GM19438 (cell line): ENCODE data around the gene CEP19.
"Not testable (repeated sequence)": the region's sequence is repeated elsewhere in the genome, so short reads cannot be mapped to it uniquely, and the experiment has no call there.

Experiments
- ATAC-seq: cut with Tn5 transposase; IDR thresholded peaks from one replicate; pipeline ENCODE4 v1.9.1; 2021; ENCODE audit warnings: low read depth; ENCODE audit not compliant: unreplicated experiment

CEP19 gene, protein sequence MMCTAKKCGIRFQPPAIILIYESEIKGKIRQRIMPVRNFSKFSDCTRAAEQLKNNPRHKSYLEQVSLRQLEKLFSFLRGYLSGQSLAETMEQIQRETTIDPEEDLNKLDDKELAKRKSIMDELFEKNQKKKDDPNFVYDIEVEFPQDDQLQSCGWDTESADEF

DNA sequence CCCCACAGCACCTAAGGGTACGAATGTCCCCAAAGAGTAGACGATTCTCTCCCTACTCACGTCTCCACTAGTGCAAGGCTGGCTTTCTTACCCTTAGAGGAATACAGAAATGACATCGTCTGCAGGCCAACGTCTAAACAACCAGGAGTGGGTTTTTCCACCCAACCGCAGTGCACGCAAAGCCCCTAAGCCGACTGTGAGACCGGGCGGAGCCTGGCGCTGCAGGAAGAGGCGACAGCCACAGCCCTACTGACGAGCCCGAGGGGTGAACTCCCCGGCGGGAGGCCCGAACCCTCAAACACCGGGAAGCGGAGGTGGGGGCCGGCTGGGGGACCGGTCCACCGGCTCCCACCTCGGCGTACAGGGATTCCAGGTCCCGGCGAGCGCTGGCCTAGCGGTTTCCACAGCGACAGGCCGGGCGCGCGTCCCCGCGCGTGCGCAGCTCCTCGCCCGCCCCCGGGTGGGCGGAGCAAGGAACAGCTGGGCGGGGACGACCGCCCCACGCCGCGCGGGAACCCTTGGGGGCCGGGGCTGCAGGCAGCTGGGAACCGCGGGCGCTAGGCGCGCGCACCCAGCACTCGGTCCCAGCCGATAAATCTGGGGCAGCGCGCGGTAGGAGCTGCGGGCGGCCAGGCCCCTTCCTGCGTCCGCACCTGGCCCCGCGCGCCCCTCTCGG, at the start of gene CEP19, which contains the start of gene PIGX:
TSS of gene CEP19 (minus strand) at position 413 of the 676 bp plus-strand sequence. CDS start 3,593 bp downstream, outside the sequence.
TSS of gene PIGX (plus strand) at position 540 of the 676 bp plus-strand sequence.
- peak; percentile 70 for ATAC-seq

DNA sequence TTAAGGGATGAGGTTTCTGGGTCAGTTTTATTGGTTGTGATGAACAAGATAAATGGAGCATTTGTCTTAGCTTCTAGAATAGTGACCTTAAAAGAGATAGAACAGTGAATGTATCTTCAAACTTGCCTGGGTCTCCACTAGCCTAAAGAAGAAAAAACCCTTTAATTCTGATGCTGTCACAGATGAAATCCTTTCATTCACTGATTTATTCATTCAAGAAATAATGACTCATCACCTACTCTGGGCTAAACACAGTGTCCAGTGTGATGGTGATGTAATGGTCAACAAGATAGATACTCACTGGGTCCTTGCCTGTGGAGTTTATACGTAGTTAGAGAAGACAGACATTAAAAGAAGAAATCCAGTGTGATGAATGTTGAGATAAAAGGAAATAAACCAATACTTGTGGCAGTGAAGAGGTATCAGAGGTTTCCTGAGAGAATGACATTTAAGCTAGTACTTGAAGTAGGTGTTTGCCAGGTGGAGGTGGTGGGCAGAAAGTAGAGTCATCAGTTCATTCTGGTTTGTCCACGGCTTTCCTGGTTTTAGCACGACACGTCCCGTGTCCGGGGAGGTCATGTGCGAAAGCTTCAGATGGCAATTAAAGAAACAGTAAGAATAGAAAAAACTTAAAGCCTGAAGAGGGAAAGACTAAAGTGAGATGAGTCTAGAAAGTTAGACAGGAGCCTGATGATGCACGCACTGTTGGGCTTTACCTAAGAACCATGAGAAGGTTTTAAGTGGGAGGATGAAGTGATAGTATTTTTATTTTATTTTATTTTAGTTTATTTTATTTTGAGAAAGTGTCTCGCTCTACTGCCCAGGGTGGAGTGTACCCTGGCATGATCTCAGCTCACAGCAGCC, 46.1 kb upstream of the CEP19 start:
- ATAC-seq = no peak

DNA sequence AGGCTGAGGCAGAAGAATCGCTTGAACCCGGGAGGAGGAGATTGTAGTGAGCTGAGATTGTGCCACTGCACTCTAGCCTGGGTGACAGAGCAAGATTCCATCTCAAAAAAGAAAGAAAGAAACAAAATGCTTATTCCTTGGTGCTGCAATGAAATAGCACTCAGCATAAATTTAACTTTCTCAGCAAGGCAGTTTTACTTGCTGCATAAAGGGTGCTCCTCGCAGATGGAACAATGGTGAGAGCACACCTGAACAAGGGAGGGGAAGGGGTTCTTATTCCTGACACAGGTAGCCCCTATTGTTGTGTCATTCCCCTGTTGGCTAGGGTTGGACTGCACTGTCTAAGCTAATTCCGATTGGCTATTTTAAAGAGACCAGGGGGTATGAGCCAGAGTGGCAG, 44.7 kb upstream of the CEP19 start:
- ATAC-seq = no peak

DNA sequence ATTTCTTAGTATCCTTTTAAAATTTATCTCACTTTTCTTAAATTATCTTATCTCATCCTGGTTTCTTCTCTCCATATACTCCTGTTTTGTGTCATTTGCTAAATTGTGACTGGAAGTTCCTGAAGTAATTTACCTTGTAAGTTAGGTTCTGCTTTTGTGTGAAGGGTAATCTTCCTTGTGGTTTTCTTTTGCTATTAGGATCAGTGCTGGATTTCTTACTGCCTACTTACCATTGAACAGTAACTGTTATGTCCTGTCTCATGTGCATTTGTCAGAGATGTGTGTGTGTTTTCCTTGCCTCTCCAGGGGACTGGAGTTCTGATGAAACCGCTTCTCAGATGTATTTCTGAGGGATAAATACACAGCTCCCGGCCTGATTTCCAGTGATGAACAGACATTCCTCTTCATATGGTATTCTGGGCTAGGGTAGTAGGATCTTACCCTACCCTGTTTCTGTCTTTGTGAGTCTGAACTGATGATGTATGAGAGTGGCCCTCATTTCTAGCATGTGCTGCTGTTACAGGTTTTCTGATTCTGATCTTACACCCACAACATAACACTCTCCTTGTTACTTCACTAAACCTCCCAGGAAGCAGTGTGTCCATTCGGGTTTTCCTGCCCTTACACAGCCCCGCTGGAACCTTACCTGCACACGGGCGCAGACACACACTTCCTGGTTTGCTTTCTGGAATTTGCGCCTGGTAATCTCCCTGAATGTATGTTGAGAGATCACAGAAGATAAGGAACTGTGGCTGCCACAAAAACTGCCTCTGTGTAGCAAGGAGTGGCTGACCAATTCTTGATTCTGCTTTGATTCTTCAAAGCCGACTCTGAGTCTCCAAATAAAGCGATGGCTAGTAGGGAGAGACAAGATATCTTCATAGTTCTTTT, 42.3 kb upstream of the CEP19 start:
- ATAC-seq = no peak

DNA sequence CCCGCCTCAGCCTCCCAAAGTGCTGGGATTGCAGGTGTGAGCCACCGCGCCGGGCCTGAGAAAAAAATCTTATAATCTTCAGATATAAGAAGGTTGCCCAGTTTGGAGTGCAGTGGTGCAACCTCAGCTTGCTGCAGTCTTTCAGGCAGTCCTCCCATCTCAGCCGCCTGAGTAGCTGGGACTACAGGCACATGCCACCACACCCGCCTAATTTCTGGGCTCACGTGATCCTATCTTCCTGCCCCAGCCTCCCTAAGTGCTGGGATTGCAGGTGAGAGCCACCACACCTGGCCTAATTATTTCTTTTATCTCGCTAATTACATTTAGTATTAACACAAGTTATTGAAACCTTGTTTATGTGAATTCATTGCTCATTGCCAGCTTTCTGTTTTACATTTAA, 41.2 kb upstream of the CEP19 start:
- ATAC-seq = no peak

DNA sequence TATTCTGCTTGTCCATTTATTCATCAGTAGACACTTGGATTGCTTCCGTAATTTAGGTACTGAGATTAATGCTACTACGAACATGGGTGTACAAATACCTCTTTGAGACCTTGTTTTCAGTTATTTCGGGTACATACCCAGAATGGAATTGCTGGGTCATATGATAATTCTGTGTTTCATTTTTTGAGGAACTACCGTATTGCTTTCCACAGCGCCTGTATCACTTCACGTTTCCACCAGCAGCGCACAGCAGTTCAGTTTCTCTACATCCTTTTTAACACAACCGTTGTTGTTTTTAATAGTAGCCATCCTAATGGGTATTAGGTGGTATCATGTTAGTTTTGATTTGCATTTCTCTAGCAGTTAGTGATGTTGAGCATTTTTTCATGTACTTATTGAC, 37.1 kb upstream of the CEP19 start:
- peak; percentile 70 for ATAC-seq

DNA sequence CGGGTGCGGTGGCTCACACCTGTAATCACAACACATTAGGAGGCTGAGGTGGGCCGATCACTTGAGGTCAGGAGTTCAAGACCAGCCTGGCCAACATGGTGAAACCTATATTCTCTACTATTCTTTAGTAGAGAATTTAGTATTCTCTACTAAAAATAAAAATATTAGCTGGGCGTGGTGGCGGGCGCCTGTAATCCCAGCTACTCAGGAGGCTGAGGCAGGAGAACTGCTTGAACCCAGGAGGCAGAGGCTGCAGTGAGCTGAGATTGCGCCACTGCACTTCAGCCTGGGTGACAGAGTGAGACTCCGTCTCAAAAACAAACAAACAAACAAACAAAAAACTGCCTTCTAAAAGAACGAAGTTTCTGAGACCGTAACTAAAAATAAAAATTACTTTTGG, 31.5 kb upstream of the CEP19 start:
- ATAC-seq = not testable (repeated sequence)

DNA sequence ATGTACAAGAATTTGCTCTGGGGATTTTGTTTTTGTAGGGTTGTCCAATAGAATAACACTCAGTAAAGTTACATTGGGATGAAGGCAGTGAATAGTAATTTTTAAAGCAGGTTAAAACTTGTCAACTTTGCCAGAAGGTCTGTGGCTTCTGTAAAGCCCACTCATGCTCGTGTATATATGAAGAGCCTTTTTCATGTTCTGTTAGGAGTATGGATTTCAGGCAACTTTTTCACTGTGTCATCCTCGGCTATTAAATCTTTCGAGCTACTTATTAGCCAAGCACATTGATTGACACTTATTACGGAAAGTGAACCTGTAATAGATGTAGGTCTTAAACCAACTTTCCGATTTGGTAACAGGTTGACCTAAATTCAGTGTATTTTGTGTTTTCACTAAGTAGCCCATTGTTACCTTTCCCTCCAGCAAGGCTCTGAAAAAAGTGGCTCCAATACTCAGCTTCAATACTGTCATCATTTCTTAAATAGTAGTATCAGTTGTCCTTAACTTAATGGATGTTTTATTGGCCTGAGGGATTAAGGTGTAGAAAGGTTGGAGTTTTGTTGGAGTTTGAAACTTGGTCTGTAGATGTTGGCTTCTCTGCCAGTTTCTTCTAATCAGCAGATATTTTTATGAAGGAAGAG, 29.3 kb upstream of the CEP19 start:
- ATAC-seq = no peak

DNA sequence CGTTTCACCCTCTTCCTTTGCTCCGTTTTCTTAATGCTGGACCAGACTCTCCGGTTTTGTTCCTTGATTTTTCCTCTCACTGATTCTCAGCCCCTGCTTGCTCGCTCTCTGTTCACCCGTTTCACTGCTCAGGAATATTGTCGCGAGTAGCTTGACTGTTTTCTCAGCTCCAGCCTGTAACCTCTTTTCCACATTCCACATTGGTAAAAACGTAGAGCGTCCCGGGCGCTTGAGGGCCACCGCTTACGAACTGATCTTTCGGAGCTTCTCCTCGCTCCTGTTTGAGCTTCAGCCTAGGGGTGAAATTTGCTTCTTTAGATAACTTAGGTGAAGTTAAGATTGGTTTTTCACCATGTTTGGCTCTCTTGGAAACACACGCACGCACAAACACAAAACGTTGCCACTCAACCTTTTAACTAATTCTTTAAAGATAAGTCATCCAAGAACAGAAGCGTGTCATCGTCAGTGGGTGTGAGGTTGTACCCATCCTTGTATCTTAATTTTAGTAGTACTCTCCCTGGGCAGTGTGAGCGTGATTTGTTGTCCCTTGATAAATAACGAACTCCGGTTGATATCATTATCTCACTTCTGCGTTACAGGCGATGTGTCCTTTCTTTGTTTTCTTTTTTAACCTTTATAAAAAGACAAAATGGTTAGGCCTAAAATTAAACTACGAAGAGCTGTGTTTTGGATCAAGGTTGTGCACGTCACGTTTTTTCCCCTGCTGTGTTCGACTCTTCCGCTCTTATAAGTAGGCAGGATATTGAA, 28.6 kb upstream of the CEP19 start:
- ATAC-seq = peak; percentile 11

DNA sequence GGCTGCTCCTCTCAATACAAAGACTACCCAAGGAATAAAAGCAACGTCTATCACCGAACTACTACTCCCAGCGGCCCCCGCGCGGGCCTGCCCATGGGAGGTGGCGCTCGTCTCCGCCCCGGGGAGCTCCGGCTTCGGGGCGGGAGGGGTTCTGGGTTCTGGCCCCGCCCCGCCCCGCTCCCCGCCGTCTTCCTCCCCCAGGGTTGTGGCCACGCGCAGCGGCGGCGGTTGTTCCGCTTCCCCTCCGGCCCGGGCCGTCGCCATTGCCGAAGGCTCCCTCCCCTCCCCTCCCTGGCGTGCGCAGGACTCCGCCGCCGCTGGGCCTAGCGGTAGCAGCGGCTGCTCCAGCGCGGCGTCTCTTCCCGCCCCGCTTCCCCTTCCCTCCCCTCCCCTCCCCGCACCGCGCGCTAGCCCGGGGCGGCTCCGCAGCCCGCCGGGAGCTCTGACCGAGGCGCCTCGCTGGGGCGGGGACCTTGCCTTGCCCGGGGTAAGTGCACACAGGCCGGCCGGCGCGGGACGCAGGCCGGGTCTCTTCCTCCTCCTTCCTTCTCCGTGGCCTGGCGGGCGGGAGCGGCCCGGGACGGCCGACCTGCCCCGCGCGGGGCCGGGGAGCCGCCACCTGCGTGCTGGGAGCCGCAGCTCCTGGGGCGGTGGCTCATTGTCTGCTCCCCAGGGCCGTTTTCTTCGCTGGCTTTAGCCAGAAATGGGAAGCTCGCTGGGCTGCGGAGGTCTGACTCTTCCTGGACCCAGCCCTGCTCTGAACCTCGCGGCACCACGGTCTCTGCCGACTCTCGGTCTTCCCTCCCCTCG, 27.8 kb upstream of the CEP19 start, which contains the start of gene PAK2:
TSS of gene PAK2 (plus strand) at position 187 of the 810 bp plus-strand sequence. CDS start 42,790 bp downstream, outside the sequence.
- ATAC-seq = peak; percentile 88

DNA sequence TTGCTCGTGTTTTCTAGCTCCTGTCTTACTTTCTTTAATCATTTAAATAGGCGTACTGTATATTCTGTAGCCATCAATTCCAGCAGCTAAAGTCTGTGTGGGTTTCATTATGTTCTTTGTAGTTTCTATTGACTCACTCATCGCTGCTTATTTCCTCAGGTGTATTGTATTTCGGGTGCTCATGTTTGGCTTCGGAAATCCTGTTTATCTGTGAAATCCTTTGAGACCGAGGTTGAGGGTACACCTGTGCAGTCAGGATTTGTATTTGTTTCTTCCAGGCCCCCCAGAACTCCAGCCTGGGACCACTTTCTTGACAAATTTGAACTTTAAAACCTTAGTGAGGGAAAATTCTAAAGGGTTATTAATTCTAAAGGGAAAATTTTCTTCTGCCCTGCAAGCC, 25.6 kb upstream of the CEP19 start:
- ATAC-seq = no peak

DNA sequence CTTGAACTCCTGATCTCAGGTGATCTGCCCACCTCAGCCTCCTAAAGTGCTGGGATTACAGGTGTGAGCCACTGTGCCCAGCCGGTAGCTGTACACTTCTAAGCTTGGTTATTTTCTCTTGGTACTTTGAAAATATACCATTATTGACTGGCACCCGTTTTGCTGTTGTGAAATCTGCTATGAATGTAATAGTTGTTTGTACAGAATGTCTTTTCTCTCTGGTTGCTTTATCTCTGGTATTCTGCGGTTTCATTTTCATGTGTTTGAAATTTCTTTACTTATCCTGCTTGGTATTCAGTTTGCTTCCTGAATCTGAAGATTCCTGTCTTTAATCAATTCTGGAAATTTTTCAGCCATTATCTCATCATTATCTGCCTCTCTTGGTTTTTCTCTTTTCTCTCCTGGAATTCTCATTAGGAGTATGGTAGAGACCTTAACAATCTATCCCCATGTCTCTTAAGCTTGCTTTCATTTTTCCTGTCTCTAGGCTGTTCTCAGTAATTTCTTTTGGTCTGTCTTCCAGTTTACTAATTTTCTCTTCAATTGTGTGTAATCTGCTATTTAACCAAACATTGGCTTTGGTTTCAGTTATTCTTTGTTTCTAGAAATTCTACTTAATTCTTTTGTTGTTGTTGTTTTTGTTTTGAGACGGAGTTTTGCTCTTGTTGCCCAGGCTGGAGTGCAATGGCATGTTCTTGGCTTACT, 24.8 kb upstream of the CEP19 start:
- no peak for ATAC-seq

DNA sequence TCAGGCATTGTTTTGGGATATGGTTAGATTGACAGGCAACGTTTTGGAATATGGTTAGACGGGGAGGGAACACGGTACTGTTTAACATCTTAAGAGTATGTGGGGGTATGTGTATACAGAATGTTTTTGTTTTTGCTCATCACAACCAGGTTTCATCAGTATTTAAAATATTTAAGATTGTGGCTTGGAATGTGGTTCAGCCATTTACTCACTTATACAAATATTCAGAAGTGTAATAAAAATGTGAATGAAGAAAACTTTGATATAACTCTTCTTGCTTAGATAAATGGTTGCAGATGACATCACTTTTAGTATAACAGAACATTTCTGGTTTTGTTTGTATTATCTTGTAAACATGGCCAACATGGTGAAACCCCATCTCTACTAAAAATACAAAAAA, 23.7 kb upstream of the CEP19 start:
- ATAC-seq = no peak

DNA sequence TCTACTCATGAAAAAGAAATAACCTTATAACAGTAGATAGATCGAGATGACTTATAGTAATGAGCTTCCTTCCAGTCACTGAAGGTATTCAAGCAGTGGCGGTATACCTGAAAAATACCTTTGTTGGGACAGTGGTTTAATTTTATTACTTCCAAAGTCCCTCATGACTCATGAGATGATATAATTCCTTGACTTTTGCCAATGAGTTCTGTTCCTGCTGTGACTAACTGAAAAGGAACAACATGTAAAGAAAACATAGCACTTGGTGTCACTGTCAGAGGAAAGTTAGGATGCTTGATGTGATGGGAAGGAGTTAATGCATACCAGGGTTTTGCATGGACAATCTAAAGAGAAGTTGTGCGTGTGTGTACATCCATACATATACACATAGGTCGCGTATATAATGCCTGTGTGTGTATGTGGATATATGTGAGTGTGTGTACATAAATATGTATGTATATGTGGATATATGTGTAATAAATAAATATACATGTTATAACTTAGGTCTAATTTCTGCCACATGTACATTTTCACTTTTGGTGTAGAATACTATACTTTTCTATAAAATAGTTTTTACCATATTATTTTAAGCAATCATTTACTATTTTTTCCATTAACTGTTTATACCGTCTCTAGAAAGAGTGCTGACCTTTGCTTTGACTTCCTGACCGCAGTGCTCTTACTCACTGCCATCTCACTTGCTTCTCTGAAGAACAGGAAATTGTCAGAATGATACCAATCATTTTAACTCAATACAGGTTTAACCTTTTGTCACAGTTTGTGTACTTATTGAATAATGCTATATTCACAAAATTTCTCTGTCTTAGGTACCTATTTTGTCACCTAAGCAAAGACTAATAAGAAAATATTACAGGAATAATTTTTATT, 15.0 kb upstream of the CEP19 start:
- ATAC-seq = no peak

DNA sequence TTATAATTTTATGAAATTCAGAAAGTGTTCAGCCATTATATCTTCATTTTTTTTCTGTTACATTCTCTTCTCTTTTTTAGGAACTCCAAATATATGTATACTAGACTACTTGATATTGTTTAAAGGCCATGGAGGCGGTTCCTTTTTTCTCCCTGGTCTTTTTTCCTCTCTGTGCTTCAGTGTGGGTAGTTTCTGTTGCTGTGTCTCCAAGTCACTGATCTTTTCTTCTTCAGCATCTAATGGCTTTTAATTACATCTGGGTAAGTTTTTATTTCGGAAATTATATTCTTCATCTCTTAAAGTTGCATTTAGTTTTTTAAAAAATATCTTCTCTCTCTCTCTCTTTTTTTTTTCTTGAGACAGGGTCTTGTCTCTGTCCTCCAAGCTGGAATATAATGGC, 9.0 kb upstream of the CEP19 start:
- no peak for ATAC-seq

DNA sequence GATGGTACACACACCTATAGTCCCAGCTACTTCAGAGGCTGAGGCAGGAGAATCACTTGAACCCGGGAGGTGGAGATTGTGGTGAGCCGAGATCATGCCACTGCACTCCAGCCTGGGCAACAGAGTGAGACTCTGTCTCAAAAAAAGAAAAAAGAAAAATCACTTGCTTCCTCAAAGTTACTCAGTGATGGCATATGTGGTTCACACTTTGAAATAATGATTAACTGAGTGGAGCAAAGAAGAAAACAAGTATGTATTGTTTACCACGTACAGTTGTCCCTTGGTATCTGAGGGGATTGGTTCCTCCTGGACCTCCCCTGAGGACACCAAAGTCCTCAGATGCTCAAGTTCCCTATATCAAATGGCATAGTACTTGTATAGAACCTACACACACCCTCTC, 5.1 kb upstream of the CEP19 start:
- ATAC-seq = not testable (repeated sequence)
